ENCODE data around the gene STXBP5. TPM values are rescaled to one million over a fixed set of nuclear protein-coding genes. Genes with fewer than 3 reads are reported as not detected.

The STXBP5 gene
- polyA plus RNA-seq, 1 experiment = 21.0 TPM

DNA sequence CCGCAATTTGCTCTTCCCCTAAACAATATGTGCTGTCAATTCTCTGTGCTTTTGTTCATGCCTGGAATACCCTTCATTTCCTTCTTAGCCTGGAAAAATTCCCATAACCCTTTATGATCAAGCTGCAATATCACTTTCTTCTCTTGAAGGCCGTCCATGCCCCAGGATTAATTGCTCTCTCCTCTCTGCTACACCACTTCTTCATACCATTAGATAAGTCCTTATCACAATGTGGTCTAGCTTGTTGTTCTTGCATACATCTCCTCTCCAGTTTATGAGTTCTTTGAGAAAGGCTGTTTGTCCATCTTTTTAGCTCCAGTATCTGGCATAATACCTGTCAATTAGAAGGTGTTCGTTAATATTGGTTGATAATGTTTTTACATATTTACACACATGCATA lies 193.1 kb downstream of the STXBP5 start:
- TF ChIP-seq, protein P1, sequence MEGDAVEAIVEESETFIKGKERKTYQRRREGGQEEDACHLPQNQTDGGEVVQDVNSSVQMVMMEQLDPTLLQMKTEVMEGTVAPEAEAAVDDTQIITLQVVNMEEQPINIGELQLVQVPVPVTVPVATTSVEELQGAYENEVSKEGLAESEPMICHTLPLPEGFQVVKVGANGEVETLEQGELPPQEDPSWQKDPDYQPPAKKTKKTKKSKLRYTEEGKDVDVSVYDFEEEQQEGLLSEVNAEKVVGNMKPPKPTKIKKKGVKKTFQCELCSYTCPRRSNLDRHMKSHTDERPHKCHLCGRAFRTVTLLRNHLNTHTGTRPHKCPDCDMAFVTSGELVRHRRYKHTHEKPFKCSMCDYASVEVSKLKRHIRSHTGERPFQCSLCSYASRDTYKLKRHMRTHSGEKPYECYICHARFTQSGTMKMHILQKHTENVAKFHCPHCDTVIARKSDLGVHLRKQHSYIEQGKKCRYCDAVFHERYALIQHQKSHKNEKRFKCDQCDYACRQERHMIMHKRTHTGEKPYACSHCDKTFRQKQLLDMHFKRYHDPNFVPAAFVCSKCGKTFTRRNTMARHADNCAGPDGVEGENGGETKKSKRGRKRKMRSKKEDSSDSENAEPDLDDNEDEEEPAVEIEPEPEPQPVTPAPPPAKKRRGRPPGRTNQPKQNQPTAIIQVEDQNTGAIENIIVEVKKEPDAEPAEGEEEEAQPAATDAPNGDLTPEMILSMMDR (IDR thresholded peaks at IDR 0.05; ENCODE audit: insufficient read depth, low read depth, low read length) = no peak
- ChIA-PET POLR2A (no interaction called here), CTCF (interaction anchor here (1.1 to 1.3 kb wide), 2 partner anchors 14 to 110 kb away, joined by 3 to 4 read pairs; no protein-coding TSS in a partner anchor)
- DNase-seq (ENCODE audit: low read depth) = no peak
- Histone ChIP-seq H3K36me3 (ENCODE audit: control insufficient read depth, insufficient read depth, low read length) (no peaks in the 10 kb centered on the region), H3K4me3 (ENCODE audit: low read depth, low read length) (no peak overlapping the region), H3K27me3 (ENCODE audit: control insufficient read depth, insufficient read depth, low read length) (no peaks in the 10 kb centered on the region)

DNA sequence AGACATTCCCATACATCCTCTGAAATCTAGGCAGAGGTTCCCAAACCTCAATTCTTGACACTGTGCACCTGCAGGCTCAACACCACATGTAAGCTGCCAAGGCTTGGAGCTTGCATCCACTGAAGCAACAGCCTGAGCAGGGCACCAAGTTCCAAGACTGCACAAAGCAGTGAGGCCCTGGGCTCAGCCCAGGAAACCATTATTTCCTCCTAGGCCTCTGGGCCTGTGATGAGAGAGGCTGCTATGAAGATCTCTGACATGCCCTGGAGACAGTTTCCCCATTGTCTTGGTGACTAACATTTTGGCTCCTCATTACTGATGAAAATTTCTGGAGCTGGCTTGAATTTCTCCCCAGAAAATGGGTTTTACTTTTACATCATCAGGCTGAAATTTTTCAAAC lies 196.8 kb downstream of the STXBP5 start:
- Histone ChIP-seq H3K4me3 (ENCODE audit: low read depth, low read length) (no peak overlapping the region), H3K27me3 (ENCODE audit: control insufficient read depth, insufficient read depth, low read length) (no peaks in the 10 kb centered on the region), H3K36me3 (ENCODE audit: control insufficient read depth, insufficient read depth, low read length) (no peaks in the 10 kb centered on the region)
- TF ChIP-seq, protein P1 (IDR thresholded peaks at IDR 0.05; ENCODE audit: insufficient read depth, low read depth, low read length) = no peak
- POLR2A ChIA-PET = no interaction called here
- CTCF ChIA-PET = no interaction called here
- DNase-seq (ENCODE audit: low read depth) = no peak

DNA sequence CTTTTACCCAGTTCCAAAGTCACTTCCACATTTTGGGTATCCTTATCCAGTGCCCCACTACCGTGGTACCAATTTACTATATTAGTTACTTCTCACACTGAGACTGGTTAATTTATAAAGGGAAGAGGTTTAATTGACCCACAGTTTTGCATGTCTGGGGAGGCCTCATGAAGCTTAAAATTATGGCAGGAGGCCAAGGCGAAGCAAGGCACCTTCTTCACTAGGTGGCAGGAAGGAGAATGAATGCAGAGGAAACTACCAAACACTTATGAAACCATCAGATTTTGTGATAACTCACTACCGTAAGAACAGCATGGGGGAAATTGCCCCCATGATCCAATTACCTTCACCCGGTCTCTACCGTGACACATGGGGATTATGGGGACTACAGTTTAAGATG lies 197.6 kb downstream of the STXBP5 start:
- TF ChIP-seq, protein P1 (IDR thresholded peaks at IDR 0.05; ENCODE audit: insufficient read depth, low read depth, low read length) = no peak
- CTCF ChIA-PET = no interaction called here
- Histone ChIP-seq H3K4me3 (ENCODE audit: low read depth, low read length) (no peak overlapping the region), H3K36me3 (ENCODE audit: control insufficient read depth, insufficient read depth, low read length) (no peaks in the 10 kb centered on the region), H3K27me3 (ENCODE audit: control insufficient read depth, insufficient read depth, low read length) (no peaks in the 10 kb centered on the region)
- DNase-seq (ENCODE audit: low read depth) = no peak
- POLR2A ChIA-PET = no interaction called here

DNA sequence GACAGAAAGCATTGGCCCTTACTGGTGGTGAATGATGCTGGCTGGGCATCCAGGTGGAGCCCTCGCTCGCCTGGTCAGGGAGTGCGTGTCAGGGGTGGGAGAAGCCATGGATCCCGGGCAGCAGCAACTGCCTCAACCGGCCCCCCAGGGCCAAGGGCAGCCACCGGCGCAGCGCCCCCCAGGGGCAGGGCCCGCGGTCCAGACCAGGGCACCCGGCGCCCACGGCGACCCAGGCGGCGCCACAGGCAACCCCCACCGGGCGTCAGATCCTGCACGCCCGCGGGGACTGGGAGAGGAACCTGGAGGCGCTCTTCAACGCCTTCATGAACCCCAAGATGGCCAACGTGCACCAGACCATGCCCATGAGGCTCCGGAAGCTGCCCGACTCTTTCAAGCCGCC lies 202.6 kb downstream of the STXBP5 start:
- Histone ChIP-seq H3K4me3 (ENCODE audit: low read depth, low read length) (no peak overlapping the region), H3K36me3 (ENCODE audit: control insufficient read depth, insufficient read depth, low read length) (no peaks in the 10 kb centered on the region), H3K27me3 (ENCODE audit: control insufficient read depth, insufficient read depth, low read length) (no peaks in the 10 kb centered on the region)
- no peak for DNase-seq (ENCODE audit: low read depth)
- ChIA-PET CTCF (no interaction called here), POLR2A (no interaction called here)
- TF ChIP-seq, protein P1 (IDR thresholded peaks at IDR 0.05; ENCODE audit: insufficient read depth, low read depth, low read length) = no peak

DNA sequence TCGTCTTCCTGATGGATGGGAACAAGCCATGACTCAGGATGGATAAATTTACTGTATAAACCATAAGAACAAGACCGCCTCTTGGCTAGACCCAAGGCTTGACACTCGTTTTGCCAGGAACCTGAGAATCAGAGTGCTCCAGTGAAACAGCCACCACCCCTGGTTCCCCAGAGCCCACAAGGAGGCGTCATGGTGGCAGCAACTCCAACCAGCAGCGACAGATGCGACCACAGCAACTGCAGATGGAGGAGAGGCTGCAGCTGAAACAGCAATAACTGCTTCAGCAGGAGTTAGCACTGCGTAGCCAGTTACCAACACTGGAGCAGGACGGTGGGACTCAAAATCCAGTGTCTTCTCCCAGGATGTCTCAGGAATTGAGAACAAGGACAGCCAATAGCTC lies 203.4 kb downstream of the STXBP5 start:
- CTCF ChIA-PET = no interaction called here
- TF ChIP-seq, protein P1 (IDR thresholded peaks at IDR 0.05; ENCODE audit: insufficient read depth, low read depth, low read length) = no peak
- H3K4me3 ChIP-seq (ENCODE audit: low read depth, low read length) = no peak overlapping the region
- no peak for DNase-seq (ENCODE audit: low read depth)
- no peaks in the 10 kb centered on the region for H3K36me3 ChIP-seq (ENCODE audit: control insufficient read depth, insufficient read depth, low read length)
- POLR2A ChIA-PET = no interaction called here
- no peaks in the 10 kb centered on the region for H3K27me3 ChIP-seq (ENCODE audit: control insufficient read depth, insufficient read depth, low read length)
